Activated CD8-positive, alpha-beta T cell treated with anti-CD3 and anti-CD28 coated beads, Interleukin-2, amount 10 ng/mL, durations not matched to agents 7 days and 5 days (primary cell): ENCODE measurements around the gene CLEC2L. TPM values are rescaled to one million over a fixed set of nuclear protein-coding genes. Genes with fewer than 3 reads are reported as not detected.

ENCODE experiments used
- total RNA-seq, 2 experiments: library from RNA; stranded (reverse); gene quantifications; one replicate each; pipeline ENCODE4 v1.2.3, GENCODE V29; 2021

The CLEC2L gene
- total RNA-seq, 2 experiments from 2014 or later = not detected

Other genes starting within 250 kb of the CLEC2L start
- 1 to 10 TPM; 6.4 to 6.7 TPM for gene FMC1, start 182.3 kb upstream of the CLEC2L start, total RNA-seq
- gene LUC7L2, start 163.8 kb upstream of the CLEC2L start, total RNA-seq = 100 to 1,000 TPM; 126 to 131 TPM
- gene KLRG2, start 40.0 kb upstream of the CLEC2L start, total RNA-seq = not detected